ENCODE measurements around the gene DIP2A. TPM values are rescaled to one million over a fixed set of nuclear protein-coding genes. Genes with fewer than 3 reads are reported as not detected.

Gene DIP2A
- total RNA-seq, 1 experiment from 2014 or later = 22.9 TPM

- intact Hi-C loops (cut with micrococcal nuclease; ENCODE audit: unreplicated experiment) = no loop called here
- Histone ChIP-seq H3K4me1 (ENCODE audit: control insufficient read depth, insufficient read depth, low read length) (no peaks in the 10 kb centered on the region), H3K27me3 (ENCODE audit: control insufficient read depth, insufficient read depth, low read length) (no peaks in the 10 kb centered on the region), H3K36me3 (ENCODE audit: control insufficient read depth, insufficient read depth, low read length) (no peaks in the 10 kb centered on the region; the same call in 1 of the 2 replicates), H3K9me3 (ENCODE audit: control insufficient read depth, insufficient read depth, low read depth, low read length) (no peaks in the 10 kb centered on the region), H3K4me3 (ENCODE audit: low read depth in 2 of 2, low read length in 2 of 2) (no peak overlapping the region), H3K27ac (ENCODE audit: low read length) (no peak overlapping the region)
- no peak for TF ChIP-seq POLR2AphosphoS5 (IDR thresholded peaks at IDR 0.05; ENCODE audit: low read depth, low read length)
- no peak for TF ChIP-seq CTCF (IDR thresholded peaks at IDR 0.05)
- no peak for TF ChIP-seq TCF7L2 (IDR thresholded peaks at IDR 0.05; ENCODE audit: low read depth, low read length)
- TF ChIP-seq SIN3A (IDR thresholded peaks at IDR 0.05; ENCODE audit: borderline replicate concordance, insufficient read depth, low read depth, low read length) = no peak
- no peak for TF ChIP-seq REST (IDR thresholded peaks at IDR 0.05; ENCODE audit: insufficient read depth in 1 of 2, low read depth in 2 of 2, low read length in 1 of 2)
- no peak for DNase-seq (ENCODE audit: low read depth, low spot score)
- ChIA-PET POLR2A (no interaction called here), CTCF (no interaction called here)
- BruUV-seq (replicated peaks) = no TSS peak
- no peak for ATAC-seq
- in situ Hi-C loops (cut with HindIII; ENCODE audit: low pct_unique_long_range_greater_than_20kb, low sequenced_read_pairs) = no loop called here
Measured at GRCh38 chr21:46544824-46545223, 86.1 kb downstream of the DIP2A start.

- POLR2A ChIA-PET = no interaction called here
- in situ Hi-C loops (cut with HindIII; ENCODE audit: low pct_unique_long_range_greater_than_20kb, low sequenced_read_pairs) = no loop called here
- no peaks in the 10 kb centered on the region for H3K27me3 ChIP-seq (ENCODE audit: control insufficient read depth, insufficient read depth, low read length)
- no peaks in the 10 kb centered on the region for H3K9me3 ChIP-seq (ENCODE audit: control insufficient read depth, insufficient read depth, low read depth, low read length)
- no peak overlapping the region for H3K4me3 ChIP-seq (ENCODE audit: low read depth in 2 of 2, low read length in 2 of 2)
- BruUV-seq (replicated peaks) = no TSS peak
- no peaks in the 10 kb centered on the region; the same call in 1 of the 2 replicates for H3K36me3 ChIP-seq (ENCODE audit: control insufficient read depth, insufficient read depth, low read length)
- TF ChIP-seq POLR2AphosphoS5 (IDR thresholded peaks at IDR 0.05; ENCODE audit: low read depth, low read length) (no peak), CTCF (IDR thresholded peaks at IDR 0.05) (no peak), REST (IDR thresholded peaks at IDR 0.05; ENCODE audit: insufficient read depth in 1 of 2, low read depth in 2 of 2, low read length in 1 of 2) (no peak), SIN3A (IDR thresholded peaks at IDR 0.05; ENCODE audit: borderline replicate concordance, insufficient read depth, low read depth, low read length) (no peak), TCF7L2 (IDR thresholded peaks at IDR 0.05; ENCODE audit: low read depth, low read length) (no peak)
- no peak overlapping the region for H3K27ac ChIP-seq (ENCODE audit: low read length)
- CTCF ChIA-PET = no interaction called here
- DNase-seq (ENCODE audit: low read depth, low spot score) (no peak), ATAC-seq (no peak)
- intact Hi-C loops (cut with micrococcal nuclease; ENCODE audit: unreplicated experiment) = no loop called here
- H3K4me1 ChIP-seq (ENCODE audit: control insufficient read depth, insufficient read depth, low read length) = no peaks in the 10 kb centered on the region
Measured at GRCh38 chr21:46545363-46545762, 86.7 kb downstream of the DIP2A start.
